C4-2B (cell line): ENCODE data around the gene SELP.

Source experiments
- ZFX ChIP-seq: fragments of 450-650 bp; IDR thresholded peaks from 2 replicates; pipeline ENCODE4 v1.6.1; 2017
- TF ChIP-seq, protein P1 (sequence below): fragments of 450-650 bp; conservative IDR thresholded peaks from 2 replicates; pipeline ENCODE4 v1.5.1; 2017; ENCODE audit warnings: mild to moderate bottlenecking

DNA sequence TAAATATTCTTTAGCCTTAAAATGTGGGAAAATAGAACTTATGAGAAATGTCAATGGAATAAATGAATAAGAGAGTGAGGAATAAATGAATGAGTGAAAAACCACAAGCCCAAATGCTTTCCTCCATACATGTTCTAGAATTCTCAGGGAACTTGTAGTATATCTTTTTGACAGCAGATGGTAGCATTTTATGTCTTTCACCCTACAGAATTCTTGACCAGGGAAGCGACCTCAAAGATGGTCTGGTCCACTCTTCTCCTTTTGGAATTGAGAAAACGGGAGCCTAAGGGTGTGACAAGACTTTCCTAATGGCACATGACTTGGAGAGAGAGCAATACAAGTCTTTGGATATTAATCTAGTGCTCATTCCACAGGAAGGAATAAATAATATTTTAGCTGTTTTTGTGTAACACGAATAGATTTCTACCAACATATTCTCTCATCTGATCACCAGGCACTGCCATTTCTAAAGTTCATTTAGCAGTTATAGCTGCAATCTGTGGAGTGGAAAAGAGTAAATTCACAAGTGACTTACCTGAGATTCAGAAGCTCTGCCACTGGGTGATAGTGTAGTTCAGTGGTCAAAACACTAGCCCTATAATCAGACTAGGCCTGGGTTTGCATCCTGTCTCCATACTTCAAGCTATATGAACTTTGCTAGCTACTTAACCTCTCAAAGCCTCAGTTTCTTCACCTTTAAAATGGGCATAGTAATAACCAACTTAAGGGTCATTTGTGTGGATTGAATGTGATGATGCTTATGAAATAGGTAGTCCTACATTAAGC, 28.6 kb downstream of the SELP start:
- TF ChIP-seq, protein P1, sequence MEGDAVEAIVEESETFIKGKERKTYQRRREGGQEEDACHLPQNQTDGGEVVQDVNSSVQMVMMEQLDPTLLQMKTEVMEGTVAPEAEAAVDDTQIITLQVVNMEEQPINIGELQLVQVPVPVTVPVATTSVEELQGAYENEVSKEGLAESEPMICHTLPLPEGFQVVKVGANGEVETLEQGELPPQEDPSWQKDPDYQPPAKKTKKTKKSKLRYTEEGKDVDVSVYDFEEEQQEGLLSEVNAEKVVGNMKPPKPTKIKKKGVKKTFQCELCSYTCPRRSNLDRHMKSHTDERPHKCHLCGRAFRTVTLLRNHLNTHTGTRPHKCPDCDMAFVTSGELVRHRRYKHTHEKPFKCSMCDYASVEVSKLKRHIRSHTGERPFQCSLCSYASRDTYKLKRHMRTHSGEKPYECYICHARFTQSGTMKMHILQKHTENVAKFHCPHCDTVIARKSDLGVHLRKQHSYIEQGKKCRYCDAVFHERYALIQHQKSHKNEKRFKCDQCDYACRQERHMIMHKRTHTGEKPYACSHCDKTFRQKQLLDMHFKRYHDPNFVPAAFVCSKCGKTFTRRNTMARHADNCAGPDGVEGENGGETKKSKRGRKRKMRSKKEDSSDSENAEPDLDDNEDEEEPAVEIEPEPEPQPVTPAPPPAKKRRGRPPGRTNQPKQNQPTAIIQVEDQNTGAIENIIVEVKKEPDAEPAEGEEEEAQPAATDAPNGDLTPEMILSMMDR = peak; percentile 60
- TF ChIP-seq ZFX = no peak
